Neural cell (in vitro differentiated cells): ENCODE data around the gene RNPEPL1. TPM values are rescaled to one million over a fixed set of nuclear protein-coding genes. Genes with fewer than 3 reads are reported as not detected.

Source experiments
- H2AFZ ChIP-seq: fragments of 200-600, 300-800 bp; sonication (generic), shearing (Covaris generic); 2 replicates; pipeline ENCODE4 v1.6.0; 2014; ENCODE audit warnings: low read depth, mild to moderate bottlenecking, antibody characterized with exemption, low read length, moderate library complexity
- H3F3A ChIP-seq: fragments of 200-600 bp; shearing (Covaris generic); 2 replicates; pipeline ENCODE4 v1.6.1; 2016; ENCODE audit warnings: mild to moderate bottlenecking, moderate library complexity, mixed read lengths, antibody characterized with exemption, low read length; ENCODE audit not compliant: insufficient read depth, poor library complexity, severe bottlenecking
- H3K27ac ChIP-seq: fragments of 200-600, 300-800 bp; sonication (generic), shearing (Covaris generic); 2 replicates; pipeline ENCODE4 v1.5.1; 2014; ENCODE audit warnings: mild to moderate bottlenecking, low read length, moderate library complexity
- H3K27me3 ChIP-seq: fragments of 300-800, 200-600 bp; sonication (generic), shearing (Covaris generic); 2 replicates; pipeline ENCODE4 v1.6.0; 2014; ENCODE audit warnings: mild to moderate bottlenecking, low read depth, low read length, moderate library complexity; ENCODE audit not compliant: insufficient read depth
- H3K36me3 ChIP-seq: fragments of 300-800, 200-600 bp; sonication (generic), shearing (Covaris generic); 2 replicates; pipeline ENCODE4 v1.5.1; 2014; ENCODE audit warnings: mild to moderate bottlenecking, antibody characterized with exemption, low read length, moderate library complexity; ENCODE audit not compliant: insufficient read depth
- H3K4me2 ChIP-seq: fragments of 300-800, 200-600 bp; sonication (generic), shearing (Covaris generic); 2 replicates; pipeline ENCODE4 v1.6.0; 2014; ENCODE audit warnings: mild to moderate bottlenecking, low read length
- H3K4me3 ChIP-seq: fragments of 300-800, 200-600 bp; sonication (generic), shearing (Covaris generic); 2 replicates; pipeline ENCODE4 v1.5.1; 2014; ENCODE audit warnings: mild to moderate bottlenecking, low read length, moderate library complexity
- H3K79me2 ChIP-seq: fragments of 200-600 bp; shearing (Covaris generic); replicated peaks from 2 replicates; pipeline ENCODE4 v1.6.0; 2014; ENCODE audit warnings: mild to moderate bottlenecking, low read length, moderate library complexity; ENCODE audit not compliant: insufficient read depth
- H3K9ac ChIP-seq: fragments of 300-800, 200-600 bp; sonication (generic), shearing (Covaris generic); 2 replicates; pipeline ENCODE4 v1.6.1; 2016; ENCODE audit warnings: mild to moderate bottlenecking, low read length, mixed read lengths
- H3K9me2 ChIP-seq: fragments of 200-600 bp; shearing (Covaris generic); 2 replicates; pipeline ENCODE4 v1.6.1; 2016; ENCODE audit warnings: mild to moderate bottlenecking, low read length, mixed read lengths; ENCODE audit not compliant: insufficient read depth
- H3K9me3 ChIP-seq: fragments of 200-600, 300-800 bp; sonication (generic), shearing (Covaris generic); 2 replicates; pipeline ENCODE4 v1.6.1; 2016; ENCODE audit warnings: mild to moderate bottlenecking, mixed run types, low read length, moderate library complexity, mixed read lengths
- H4K20me1 ChIP-seq: fragments of 200-600 bp; shearing (Covaris generic); 2 replicates; pipeline ENCODE4 v1.6.1; 2016; ENCODE audit warnings: mild to moderate bottlenecking, mixed run types; ENCODE audit not compliant: insufficient read depth
- EP300 ChIP-seq: fragments of 450-650 bp; conservative IDR thresholded peaks from 2 replicates; pipeline ENCODE4 v1.6.1; 2014; ENCODE audit warnings: antibody characterized with exemption, mild to moderate bottlenecking, moderate library complexity; ENCODE audit not compliant: poor library complexity, severe bottlenecking
- EZH2 ChIP-seq: fragments of 200-600, 300-800 bp; shearing (Covaris generic), sonication (generic); IDR thresholded peaks from 2 replicates; pipeline ENCODE4 v1.6.1; 2014; ENCODE audit warnings: antibody characterized with exemption, low read length, borderline replicate concordance, mild to moderate bottlenecking; ENCODE audit not compliant: insufficient read depth, poor library complexity, severe bottlenecking
- MXI1 ChIP-seq: fragments of 450-650 bp; conservative IDR thresholded peaks from 2 replicates; pipeline ENCODE4 v1.6.1; 2014; ENCODE audit warnings: antibody characterized with exemption, mild to moderate bottlenecking; ENCODE audit not compliant: poor library complexity, severe bottlenecking
- POLR2AphosphoS5 ChIP-seq: IDR thresholded peaks from 2 replicates; pipeline ENCODE4 v1.6.1; 2012
- RAD21 ChIP-seq: fragments of 450-650 bp; conservative IDR thresholded peaks from 2 replicates; pipeline ENCODE4 v1.6.1; 2014; ENCODE audit warnings: antibody characterized with exemption, mild to moderate bottlenecking, moderate library complexity
- SMC3 ChIP-seq: fragments of 450-650 bp; conservative IDR thresholded peaks from 2 replicates; pipeline ENCODE4 v1.6.1; 2014; ENCODE audit warnings: antibody characterized with exemption, mild to moderate bottlenecking, moderate library complexity; ENCODE audit not compliant: poor library complexity
- TAF1 ChIP-seq: IDR thresholded peaks from 2 replicates; pipeline ENCODE4 v1.6.1; 2012; ENCODE audit warnings: low read depth
- polyA plus RNA-seq: library from polyadenylated mRNA; depleted of rRNA; stranded (reverse); fragments of >200 nt; gene quantifications from 2 replicates; pipeline ENCODE4 v1.2.3, GENCODE V29; 2014
- TF ChIP-seq, protein P1 (sequence below): fragments of 450-650 bp; IDR thresholded peaks from 2 replicates; pipeline ENCODE4 v1.5.1; 2014; ENCODE audit warnings: antibody characterized with exemption, mild to moderate bottlenecking, moderate library complexity; ENCODE audit not compliant: poor library complexity, severe bottlenecking
- TF ChIP-seq, protein P2 (sequence below): IDR thresholded peaks from 2 replicates; pipeline ENCODE4 v1.6.1; 2012; ENCODE audit warnings: borderline replicate concordance

RNPEPL1 gene
- polyA plus RNA-seq, 1 donor from 2014 or later = 16.1 TPM

DNA sequence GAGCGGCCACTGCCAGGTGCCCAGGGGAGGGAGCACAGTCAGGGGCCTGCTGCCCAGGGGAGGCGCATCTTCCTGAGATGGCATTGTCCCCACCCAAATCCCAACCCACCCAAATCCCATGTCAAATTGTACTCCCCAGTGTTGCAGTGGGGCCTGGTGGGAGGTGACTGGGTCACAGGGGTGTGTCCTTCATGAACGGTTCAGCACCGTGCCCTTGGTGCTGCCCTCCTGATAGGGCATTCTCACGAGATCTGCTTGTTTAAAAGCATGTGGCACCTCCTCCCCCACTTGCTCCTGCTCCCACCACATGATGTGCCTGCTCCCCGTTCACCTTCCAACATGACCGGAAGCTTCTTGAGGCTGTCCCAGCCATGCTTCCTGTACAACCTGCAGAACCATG lies 38.1 kb upstream of the RNPEPL1 start:
- no peaks in the 10 kb centered on the region for H3K79me2 ChIP-seq
- H3K9ac ChIP-seq = no peak overlapping the region
- no peak overlapping the region for H3K4me3 ChIP-seq
- TF ChIP-seq TAF1 (no peak), MXI1 (no peak), RAD21 (no peak), SMC3 (no peak), POLR2AphosphoS5 (no peak), EZH2 (no peak), EP300 (no peak)
- TF ChIP-seq, protein P1, sequence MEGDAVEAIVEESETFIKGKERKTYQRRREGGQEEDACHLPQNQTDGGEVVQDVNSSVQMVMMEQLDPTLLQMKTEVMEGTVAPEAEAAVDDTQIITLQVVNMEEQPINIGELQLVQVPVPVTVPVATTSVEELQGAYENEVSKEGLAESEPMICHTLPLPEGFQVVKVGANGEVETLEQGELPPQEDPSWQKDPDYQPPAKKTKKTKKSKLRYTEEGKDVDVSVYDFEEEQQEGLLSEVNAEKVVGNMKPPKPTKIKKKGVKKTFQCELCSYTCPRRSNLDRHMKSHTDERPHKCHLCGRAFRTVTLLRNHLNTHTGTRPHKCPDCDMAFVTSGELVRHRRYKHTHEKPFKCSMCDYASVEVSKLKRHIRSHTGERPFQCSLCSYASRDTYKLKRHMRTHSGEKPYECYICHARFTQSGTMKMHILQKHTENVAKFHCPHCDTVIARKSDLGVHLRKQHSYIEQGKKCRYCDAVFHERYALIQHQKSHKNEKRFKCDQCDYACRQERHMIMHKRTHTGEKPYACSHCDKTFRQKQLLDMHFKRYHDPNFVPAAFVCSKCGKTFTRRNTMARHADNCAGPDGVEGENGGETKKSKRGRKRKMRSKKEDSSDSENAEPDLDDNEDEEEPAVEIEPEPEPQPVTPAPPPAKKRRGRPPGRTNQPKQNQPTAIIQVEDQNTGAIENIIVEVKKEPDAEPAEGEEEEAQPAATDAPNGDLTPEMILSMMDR = no peak
- TF ChIP-seq, protein P2, sequence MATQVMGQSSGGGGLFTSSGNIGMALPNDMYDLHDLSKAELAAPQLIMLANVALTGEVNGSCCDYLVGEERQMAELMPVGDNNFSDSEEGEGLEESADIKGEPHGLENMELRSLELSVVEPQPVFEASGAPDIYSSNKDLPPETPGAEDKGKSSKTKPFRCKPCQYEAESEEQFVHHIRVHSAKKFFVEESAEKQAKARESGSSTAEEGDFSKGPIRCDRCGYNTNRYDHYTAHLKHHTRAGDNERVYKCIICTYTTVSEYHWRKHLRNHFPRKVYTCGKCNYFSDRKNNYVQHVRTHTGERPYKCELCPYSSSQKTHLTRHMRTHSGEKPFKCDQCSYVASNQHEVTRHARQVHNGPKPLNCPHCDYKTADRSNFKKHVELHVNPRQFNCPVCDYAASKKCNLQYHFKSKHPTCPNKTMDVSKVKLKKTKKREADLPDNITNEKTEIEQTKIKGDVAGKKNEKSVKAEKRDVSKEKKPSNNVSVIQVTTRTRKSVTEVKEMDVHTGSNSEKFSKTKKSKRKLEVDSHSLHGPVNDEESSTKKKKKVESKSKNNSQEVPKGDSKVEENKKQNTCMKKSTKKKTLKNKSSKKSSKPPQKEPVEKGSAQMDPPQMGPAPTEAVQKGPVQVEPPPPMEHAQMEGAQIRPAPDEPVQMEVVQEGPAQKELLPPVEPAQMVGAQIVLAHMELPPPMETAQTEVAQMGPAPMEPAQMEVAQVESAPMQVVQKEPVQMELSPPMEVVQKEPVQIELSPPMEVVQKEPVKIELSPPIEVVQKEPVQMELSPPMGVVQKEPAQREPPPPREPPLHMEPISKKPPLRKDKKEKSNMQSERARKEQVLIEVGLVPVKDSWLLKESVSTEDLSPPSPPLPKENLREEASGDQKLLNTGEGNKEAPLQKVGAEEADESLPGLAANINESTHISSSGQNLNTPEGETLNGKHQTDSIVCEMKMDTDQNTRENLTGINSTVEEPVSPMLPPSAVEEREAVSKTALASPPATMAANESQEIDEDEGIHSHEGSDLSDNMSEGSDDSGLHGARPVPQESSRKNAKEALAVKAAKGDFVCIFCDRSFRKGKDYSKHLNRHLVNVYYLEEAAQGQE = no peak
- H3K4me2 ChIP-seq = no peak overlapping the region
- no peaks in the 10 kb centered on the region for H3K9me2 ChIP-seq
- no peak overlapping the region for H2AFZ ChIP-seq
- no peaks in the 10 kb centered on the region for H3K27me3 ChIP-seq
- H3K9me3 ChIP-seq = peaks cover 18% of the 10 kb centered on the region
- no peaks in the 10 kb centered on the region for H4K20me1 ChIP-seq
- H3K27ac ChIP-seq = no peak overlapping the region
- H3F3A ChIP-seq = no peaks in the 10 kb centered on the region
- H3K36me3 ChIP-seq = peaks cover 4% of the 10 kb centered on the region

DNA sequence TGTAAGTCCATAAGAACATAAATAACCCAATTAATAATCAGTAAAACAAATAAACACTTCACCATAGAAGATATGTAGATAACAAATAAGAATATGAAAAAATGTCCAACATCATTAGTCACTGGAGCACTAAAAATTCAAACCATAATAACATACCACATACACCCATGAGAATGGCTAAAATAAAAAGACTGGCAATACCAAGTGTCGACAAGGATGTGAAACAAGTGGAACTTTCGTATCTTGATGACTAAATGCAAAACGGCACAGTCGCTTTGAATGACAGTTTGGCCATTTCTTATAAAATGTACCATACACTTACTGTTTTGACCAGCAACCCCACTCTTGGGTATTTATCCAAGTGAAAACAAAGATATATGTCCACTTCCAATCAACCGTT lies 37.2 kb upstream of the RNPEPL1 start:
- Histone ChIP-seq H3K4me2 (no peak overlapping the region), H2AFZ (no peak overlapping the region), H3K79me2 (no peaks in the 10 kb centered on the region), H3K27ac (no peak overlapping the region), H4K20me1 (no peaks in the 10 kb centered on the region), H3K4me3 (no peak overlapping the region), H3K9me3 (peaks cover 10% of the 10 kb centered on the region), H3K9me2 (no peaks in the 10 kb centered on the region), H3K36me3 (no peaks in the 10 kb centered on the region), H3F3A (no peaks in the 10 kb centered on the region), H3K27me3 (no peaks in the 10 kb centered on the region), H3K9ac (no peak overlapping the region)
- TF ChIP-seq, protein P2 = no peak
- TF ChIP-seq, protein P1 = no peak
- TF ChIP-seq EP300 (no peak), RAD21 (no peak), SMC3 (no peak), POLR2AphosphoS5 (no peak), EZH2 (no peak), MXI1 (no peak), TAF1 (no peak)
